ENCODE measurements around the gene CCNL2. TPM values are rescaled to one million over a fixed set of nuclear protein-coding genes. Genes with fewer than 3 reads are reported as not detected.

The CCNL2 gene
- total and polyA plus RNA-seq, 4 donors: 46.4 to 170 (median 104) TPM

GRCh38 chr1:1358433-1359271 is 40.5 kb downstream of the CCNL2 start, which contains the start of gene MXRA8:
TSS of gene MXRA8 (minus strand) at chr1:1358555. CDS start at chr1:1358504, 51 bp downstream.
- Histone ChIP-seq H3K36me3 (ENCODE audit: control insufficient read depth in 4 of 4, insufficient read depth in 3 of 4, low read depth in 1 of 4, low read length in 3 of 4) (no peaks in the 10 kb centered on the region), H3K4me1 (ENCODE audit: control insufficient read depth in 4 of 4, insufficient read depth in 4 of 4, low read length in 3 of 4) (peaks cover 0 to 11% (median 2%) of the 10 kb centered on the region in 4 donors), H3K9me3 (ENCODE audit: control insufficient read depth in 4 of 4, low read length in 3 of 4) (no peaks in the 10 kb centered on the region), H3K27ac (ENCODE audit: low read depth in 1 of 2, low read length in 2 of 2) (peak within 1 kb of the TSS; percentile 25 to 63), H3K9ac (ENCODE audit: low read depth in 1 of 2, low read length in 2 of 2) (no peak within 1 kb of the TSS), H3K27me3 (ENCODE audit: control insufficient read depth in 4 of 4, insufficient read depth in 4 of 4, low read length in 3 of 4) (no peaks in the 10 kb centered on the region), H3K4me3 (ENCODE audit: low read depth in 1 of 3, low read length in 3 of 3) (peak within 1 kb of the TSS in 1 of 3 donors; percentile 37)
- WGBS: 45% methylated on average over 29 of the region's 29 CpGs
- TF ChIP-seq NR2F2 (IDR thresholded peaks at IDR 0.05): peak; percentile 23
- no peak for TF ChIP-seq TAF1 (conservative IDR thresholded peaks at IDR 0.05)
- no peak for DNase-seq (ENCODE audit: low spot score)

GRCh38 chr1:1357871-1358432 is 41.2 kb downstream of the CCNL2 start:
- Histone ChIP-seq H3K27ac (ENCODE audit: low read depth in 1 of 2, low read length in 2 of 2) (peak overlapping the region; percentile 25 to 63), H3K27me3 (ENCODE audit: control insufficient read depth in 4 of 4, insufficient read depth in 4 of 4, low read length in 3 of 4) (no peaks in the 10 kb centered on the region), H3K36me3 (ENCODE audit: control insufficient read depth in 4 of 4, insufficient read depth in 3 of 4, low read depth in 1 of 4, low read length in 3 of 4) (no peaks in the 10 kb centered on the region), H3K4me3 (ENCODE audit: low read depth in 1 of 3, low read length in 3 of 3) (peak overlapping the region in 1 of 3 donors; percentile 37), H3K9ac (ENCODE audit: low read depth in 1 of 2, low read length in 2 of 2) (no peak overlapping the region), H3K4me1 (ENCODE audit: control insufficient read depth in 4 of 4, insufficient read depth in 4 of 4, low read length in 3 of 4) (peaks cover 0 to 11% (median 4%) of the 10 kb centered on the region in 4 donors), H3K9me3 (ENCODE audit: control insufficient read depth in 4 of 4, low read length in 3 of 4) (no peaks in the 10 kb centered on the region)
- TF ChIP-seq CTCF (IDR thresholded peaks at IDR 0.05; ENCODE audit: low read depth, low read length, missing input control): no peak
- no peak for TF ChIP-seq NR2F2 (IDR thresholded peaks at IDR 0.05)
- no peak for TF ChIP-seq JUND (IDR thresholded peaks at IDR 0.05)
- TF ChIP-seq FOXA2 (IDR thresholded peaks at IDR 0.05): no peak
- no peak for TF ChIP-seq FOXA1 (IDR thresholded peaks at IDR 0.05)
- TF ChIP-seq ZBTB33 (IDR thresholded peaks at IDR 0.05): no peak
- TF ChIP-seq EGR1 (IDR thresholded peaks at IDR 0.05; ENCODE audit: low read depth in 2 of 2): no peak
- no peak for TF ChIP-seq RXRA (IDR thresholded peaks at IDR 0.05)
- TF ChIP-seq SP1 (IDR thresholded peaks at IDR 0.05): no peak
- TF ChIP-seq YY1 (IDR thresholded peaks at IDR 0.05): no peak
- TF ChIP-seq RAD21 (IDR thresholded peaks at IDR 0.05): no peak
- no peak for TF ChIP-seq HNF4G (IDR thresholded peaks at IDR 0.05)
- DNase-seq (ENCODE audit: low spot score): no peak
- WGBS: 30% methylated on average over 18 of the region's 18 CpGs
